Ovary (tissue), 9 donors: ENCODE data around the gene IZUMO1. TPM values are rescaled to one million over a fixed set of nuclear protein-coding genes. Genes with fewer than 3 reads are reported as not detected.

ENCODE experiments used
- DNase-seq, 5 donors: peaks; one replicate each; pipeline ENCODE4 v3.0.0-alpha.2; 2019 to 2020
- H3K27ac ChIP-seq, 2 donors: fragments of 200-600 bp; one replicate each; pipeline versions ENCODE4 v1.5.1 to v1.8.0; 2019 to 2022
- H3K27me3 ChIP-seq: fragments of 200-600 bp; one replicate; pipeline ENCODE4 v1.8.0; 2022
- H3K36me3 ChIP-seq: fragments of 200-600 bp; sonication (generic); one replicate; pipeline ENCODE4 v1.5.1; 2019
- H3K4me1 ChIP-seq: one replicate; pipeline ENCODE4 v1.8.1; 2013; ENCODE audit warnings: mild to moderate bottlenecking, moderate library complexity; ENCODE audit not compliant: insufficient read depth
- H3K4me3 ChIP-seq: fragments of 200-600 bp; sonication (generic); one replicate; pipeline ENCODE4 v1.5.1; 2017
- H3K9me3 ChIP-seq, 2 donors: fragments of 200-600 bp in 1 of 2; sonication (generic) in 1 of 2; one replicate each; pipeline versions ENCODE4 v1.5.1 to v1.8.1; 2013 to 2019; ENCODE audit warnings: mild to moderate bottlenecking in 1 of 2, moderate library complexity in 1 of 2
- EP300 ChIP-seq: sonication (generic); formaldehyde crosslinking; IDR thresholded peaks from one replicate; pipeline ENCODE4 v1.6.1; 2017; ENCODE audit warnings: antibody characterized with exemption
- POLR2A ChIP-seq: fragments of 450-650 bp; IDR thresholded peaks from one replicate; pipeline ENCODE4 v1.6.1; 2017; ENCODE audit warnings: antibody characterized with exemption, mild to moderate bottlenecking, moderate library complexity
- WGBS, 3 donors: extraction: QIAGEN DNeasy Blood & Tissue Kit in 1 of 3; methylation state at CpG; one replicate each; pipeline versions ENCODE4 v1.1.5 to v1.1.7; 2013 to 2017; 5-methylcytosine and 5-hydroxymethylcytosine counted together
- intact Hi-C, 4 donors: fragments of 100-400 bp; cut with DNase I; formaldehyde crosslinking; loops; one replicate each; pipeline versions ENCODE4 v1.11.0 to v1.15.1; 2022 to 2023
- polyA plus RNA-seq, 2 donors: library from polyadenylated mRNA; stranded (reverse); fragments of 200-250 nt in 1 of 2; fragments of 350-450 nt in 1 of 2; fragmentation: Illumina TruSeq in 1 of 2; extraction: RNeasy Lipid Tissue Mini Kit (QIAGEN cat#74804) in 1 of 2; gene quantifications; one replicate each; pipeline ENCODE4 v1.2.3, GENCODE V29; 2013 to 2014
- total RNA-seq, 7 donors: library from RNA; depleted of rRNA in 2 of 7; stranded (reverse); fragments of >200 nt in 2 of 7; fragmentation: NEBNext Ultra II Directional in 3 of 7; extraction: Animal tissue kit (Norgen Biotek cat#: 25700) in 3 of 7; gene quantifications; one replicate each; pipeline versions ENCODE4 v1.1.0 to v1.2.4, GENCODE V29; 2016 to 2023
- TF ChIP-seq, protein P1 (sequence below), 3 donors: fragments of 450-650 bp in 2 of 3; fragments of 200-600 bp in 1 of 3; IDR thresholded peaks; one replicate each; pipeline versions ENCODE4 v1.5.1 to v1.8.0; 2016 to 2022; ENCODE audit warnings: antibody characterized with exemption in 3 of 3, mild to moderate bottlenecking in 1 of 3
- donor health status: DM: no; HTN: no; CAD: no; lungs with moderate emphysema.
- donor health status: DM: no; HTN: no; CAD: no.
- donor health status: Bipolar disorder and iron deficiency.
- donor health status: DM: yes; HTN: yes; CAD: no.
- donor health status: DM: no; HTN: no; CAD: no.
- donor health status: DM: yes; HTN: yes; CAD: no.

The IZUMO1 gene
- total and polyA plus RNA-seq, 9 donors = 0.08 to 0.67 (median 0.12) TPM; not detected in 5

DNA sequence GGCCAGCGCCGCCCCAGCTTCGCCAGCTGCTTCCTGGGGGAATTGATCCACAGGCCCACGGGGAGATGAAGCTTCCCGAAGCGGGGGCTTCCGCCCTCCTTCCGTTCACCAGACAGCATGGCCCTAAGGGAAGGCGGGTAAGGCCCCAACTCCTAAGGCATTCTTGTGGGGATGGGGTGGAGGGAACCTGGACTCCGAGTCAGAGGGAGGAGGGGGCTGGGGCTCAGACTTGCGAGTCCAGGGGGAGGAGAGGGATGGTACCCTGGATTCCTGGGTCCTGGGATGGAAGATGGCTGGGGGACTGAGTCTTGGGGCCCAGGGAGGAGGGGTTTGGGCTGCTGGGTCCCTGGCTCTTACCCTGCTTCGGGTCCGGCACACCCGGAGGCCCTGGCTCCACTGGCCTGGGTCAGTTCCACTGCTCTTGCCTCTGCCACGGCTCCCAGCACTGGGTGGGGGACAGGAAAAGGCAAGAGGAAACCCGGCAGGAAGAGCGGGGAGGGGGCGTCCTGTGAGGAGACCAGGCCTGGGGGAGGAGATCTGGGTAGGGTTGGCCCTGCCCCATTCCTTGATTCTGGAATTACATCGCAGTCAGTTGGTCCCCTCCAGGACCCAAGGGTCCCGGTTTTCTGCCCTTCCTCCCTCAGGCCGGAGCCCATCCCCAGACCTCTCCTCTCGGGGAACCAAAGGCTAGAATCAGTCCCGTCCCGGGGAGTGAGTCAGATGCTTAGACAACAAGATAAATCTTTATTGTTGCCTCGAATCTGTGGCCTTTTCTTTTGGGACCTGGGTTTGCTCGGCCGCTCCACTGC, 6.3 kb downstream of the IZUMO1 start, which contains the start of gene RASIP1:
Gene RASIP1, minus strand, starts transcription at position 447 of the 809 bp plus-strand sequence. Its CDS starts 328 bp downstream, at position 119.
- Histone ChIP-seq H3K36me3 (no peaks in the 10 kb centered on the region), H3K4me3 (peak within 1 kb of the TSS; percentile 44), H3K27ac (peak within 1 kb of the TSS in 1 of 2 donors; percentile 35), H3K27me3 (no peaks in the 10 kb centered on the region), H3K9me3 (no peaks in the 10 kb centered on the region), H3K4me1 (no peaks in the 10 kb centered on the region)
- WGBS, 3 donors = 68 to 78% (median 72%) methylated on average over 27 of the region's 27 CpGs
- TF ChIP-seq, protein P1, sequence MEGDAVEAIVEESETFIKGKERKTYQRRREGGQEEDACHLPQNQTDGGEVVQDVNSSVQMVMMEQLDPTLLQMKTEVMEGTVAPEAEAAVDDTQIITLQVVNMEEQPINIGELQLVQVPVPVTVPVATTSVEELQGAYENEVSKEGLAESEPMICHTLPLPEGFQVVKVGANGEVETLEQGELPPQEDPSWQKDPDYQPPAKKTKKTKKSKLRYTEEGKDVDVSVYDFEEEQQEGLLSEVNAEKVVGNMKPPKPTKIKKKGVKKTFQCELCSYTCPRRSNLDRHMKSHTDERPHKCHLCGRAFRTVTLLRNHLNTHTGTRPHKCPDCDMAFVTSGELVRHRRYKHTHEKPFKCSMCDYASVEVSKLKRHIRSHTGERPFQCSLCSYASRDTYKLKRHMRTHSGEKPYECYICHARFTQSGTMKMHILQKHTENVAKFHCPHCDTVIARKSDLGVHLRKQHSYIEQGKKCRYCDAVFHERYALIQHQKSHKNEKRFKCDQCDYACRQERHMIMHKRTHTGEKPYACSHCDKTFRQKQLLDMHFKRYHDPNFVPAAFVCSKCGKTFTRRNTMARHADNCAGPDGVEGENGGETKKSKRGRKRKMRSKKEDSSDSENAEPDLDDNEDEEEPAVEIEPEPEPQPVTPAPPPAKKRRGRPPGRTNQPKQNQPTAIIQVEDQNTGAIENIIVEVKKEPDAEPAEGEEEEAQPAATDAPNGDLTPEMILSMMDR (IDR thresholded peaks at IDR 0.05) = no peak
- no peak for TF ChIP-seq POLR2A
- no peak for TF ChIP-seq EP300
- intact Hi-C loops = no loop called here
- peak in 2 of 5 donors; percentile 43 to 51 for DNase-seq

DNA sequence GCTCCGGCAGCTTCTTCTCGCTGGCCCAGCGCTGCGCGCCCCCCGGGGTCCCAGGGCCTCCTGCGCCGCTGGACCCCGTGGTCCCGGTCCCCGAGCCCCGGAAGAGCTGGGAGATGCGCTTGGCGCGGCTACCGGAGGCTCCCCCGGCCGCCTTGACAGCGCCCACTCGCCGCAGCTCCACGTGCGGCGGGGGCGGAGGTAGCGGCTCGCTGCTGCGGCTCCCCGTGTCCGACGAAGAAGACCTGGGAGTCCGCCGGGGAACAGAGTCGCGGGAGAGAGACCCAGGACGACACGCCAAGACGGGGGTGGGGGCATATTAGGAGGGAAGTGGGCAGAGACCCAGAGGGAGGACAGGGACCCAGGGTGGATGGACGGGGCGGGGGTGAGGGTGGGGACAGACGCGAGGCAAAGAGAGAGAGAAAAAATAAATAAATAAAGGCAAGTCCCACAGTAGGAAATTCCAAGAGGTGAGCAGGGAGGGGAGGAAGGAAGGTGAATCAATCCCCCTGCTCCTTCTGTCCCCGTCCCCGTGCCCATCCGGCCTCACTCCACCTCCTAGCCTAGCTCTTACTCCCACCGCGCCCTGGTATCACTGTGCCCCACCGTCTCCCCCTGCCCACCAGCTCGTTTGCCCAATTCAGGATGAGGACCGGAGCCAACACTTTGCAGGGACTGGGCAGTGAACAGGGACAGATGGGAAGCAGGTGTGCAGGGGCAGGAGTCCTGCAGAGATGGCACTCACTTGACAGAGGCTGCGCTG, 7.1 kb downstream of the IZUMO1 start:
- DNase-seq = peak in 1 of 5 donors; percentile 43
- intact Hi-C loops = loop anchor here in 3 of 4 donors (2.0 to 5.0 kb wide), 3 partner anchors 62 to 92 kb away; partner anchors contain the start of gene CA11 (in 1 of the 3)
- H3K4me3 ChIP-seq = peak overlapping the region; percentile 44
- no peaks in the 10 kb centered on the region for H3K4me1 ChIP-seq
- H3K27me3 ChIP-seq = no peaks in the 10 kb centered on the region
- H3K27ac ChIP-seq = peak overlapping the region in 1 of 2 donors; percentile 35
- H3K36me3 ChIP-seq = no peaks in the 10 kb centered on the region
- H3K9me3 ChIP-seq = no peaks in the 10 kb centered on the region
- no peak for TF ChIP-seq EP300
- TF ChIP-seq POLR2A = no peak
- TF ChIP-seq, protein P1 (IDR thresholded peaks at IDR 0.05) = no peak
- WGBS, 3 donors = 14 to 18% (median 15%) methylated on average over 38 to 51 of the region's 51 CpGs

DNA sequence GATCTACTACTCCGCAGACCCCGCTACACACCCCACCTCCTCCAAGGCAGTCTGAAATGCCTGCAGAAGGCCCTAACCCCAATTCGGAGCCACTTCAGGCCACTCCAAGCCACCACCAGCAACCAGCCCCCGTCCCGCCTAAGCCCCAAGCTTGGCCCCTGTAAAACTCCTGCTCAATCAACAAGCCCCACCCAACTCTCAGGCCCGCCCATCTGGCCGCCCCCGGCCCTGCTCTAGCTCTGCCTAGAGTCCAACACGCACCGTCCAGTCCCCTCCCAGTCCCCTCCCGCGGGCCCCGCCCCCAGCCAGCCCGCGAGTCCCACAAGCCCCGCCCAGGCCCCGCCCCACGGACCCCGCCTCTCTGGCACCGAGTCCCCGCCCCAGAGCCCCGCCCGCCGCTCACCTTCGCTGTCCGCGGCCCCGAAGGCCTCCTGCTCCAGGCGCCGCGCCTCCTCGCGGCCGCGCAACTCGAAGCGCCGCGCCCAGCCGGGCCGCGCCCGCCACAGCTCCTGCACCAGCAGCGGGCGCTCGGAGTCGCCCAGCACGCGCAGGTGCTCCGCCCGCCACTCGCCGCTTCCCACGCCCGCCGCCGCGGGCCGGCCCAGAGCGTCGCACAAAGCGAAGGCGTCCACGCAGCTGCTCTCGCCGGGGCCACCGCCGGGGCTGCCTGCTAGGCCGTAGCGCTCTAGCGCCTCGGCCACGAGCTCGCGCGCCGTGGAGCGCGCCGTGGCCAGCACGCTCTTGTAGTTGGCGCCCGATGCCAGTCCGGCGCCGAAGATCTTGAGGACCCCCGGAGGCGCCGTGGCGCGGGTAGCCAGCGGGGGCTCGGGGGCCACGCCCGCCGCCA, 7.9 kb downstream of the IZUMO1 start:
- Histone ChIP-seq H3K36me3 (no peaks in the 10 kb centered on the region), H3K27me3 (no peaks in the 10 kb centered on the region), H3K27ac (peak overlapping the region; percentile 35 to 36), H3K4me3 (peak overlapping the region; percentile 44), H3K9me3 (no peaks in the 10 kb centered on the region), H3K4me1 (no peaks in the 10 kb centered on the region)
- DNase-seq = peak; percentile 93 to 96 (median 94)
- WGBS, 3 donors = 1 to 2% (median 1%) methylated on average over 47 to 94 of the region's 96 CpGs
- peak; percentile 19 for TF ChIP-seq POLR2A
- TF ChIP-seq, protein P1 (IDR thresholded peaks at IDR 0.05) = peak; percentile 13 to 74 (median 66)
- no peak for TF ChIP-seq EP300
- intact Hi-C loops = loop anchor here in 3 of 4 donors (2.0 to 5.0 kb wide), 3 partner anchors 61 to 91 kb away; partner anchors contain the start of gene CA11 (in 1 of the 3)
